Activated CD4-positive, alpha-beta T cell treated with anti-CD3 and anti-CD28 coated beads, Interleukin-2, amount 10 ng/mL, durations not matched to agents 7 days and 5 days (primary cell): ENCODE results near the gene ARFGAP3. TPM values are rescaled to one million over a fixed set of nuclear protein-coding genes. Genes with fewer than 3 reads are reported as not detected.
A peak's percentile ranks its signal among the peaks of the same experiment; 100 is the strongest.

Experiments
- CTCF ChIA-PET: fragments of 350-600 bp; sonication (Branson Sonifier 250); formaldehyde crosslinking; loops from one replicate; lab custom pipeline; 2021; ENCODE audit warnings: antibody characterized with exemption; lab: Charles Lee
- POLR2A ChIA-PET: fragments of 350-600 bp; sonication (Branson Sonifier 250); formaldehyde crosslinking; loops from one replicate; lab custom pipeline; 2021; ENCODE audit warnings: antibody characterized with exemption; lab: Charles Lee
- DNase-seq: peaks from one replicate; pipeline ENCODE4 v3.0.0-alpha.2; 2020
- H3K27ac Mint-ChIP-seq: one replicate; pipeline ENCODE4 v1.8.0; 2021; ENCODE audit warnings: mild to moderate bottlenecking, moderate library complexity, mixed read lengths
- H3K27me3 Mint-ChIP-seq: one replicate; pipeline ENCODE4 v1.8.0; 2021; ENCODE audit warnings: mixed read lengths
- H3K36me3 Mint-ChIP-seq: one replicate; pipeline ENCODE4 v1.8.0; 2021; ENCODE audit warnings: low read depth, mixed read lengths
- H3K4me1 Mint-ChIP-seq: one replicate; pipeline ENCODE4 v1.8.0; 2021; ENCODE audit warnings: mixed read lengths
- H3K4me3 Mint-ChIP-seq: one replicate; pipeline ENCODE4 v1.8.0; 2021; ENCODE audit warnings: mild to moderate bottlenecking, moderate library complexity, mixed read lengths
- H3K9me3 Mint-ChIP-seq: one replicate; pipeline ENCODE4 v1.8.0; 2021; ENCODE audit warnings: mixed read lengths
- total RNA-seq, 2 experiments: library from RNA; stranded (reverse); gene quantifications; one replicate each; pipeline ENCODE4 v1.2.3, GENCODE V29; 2021

Gene ARFGAP3
- total RNA-seq, 2 experiments from 2014 or later = 23.9 to 25.5 TPM

- H3K36me3 Mint-ChIP-seq = peaks cover 18% of the 10 kb centered on the region
- no peaks in the 10 kb centered on the region for H3K27me3 Mint-ChIP-seq
- ChIA-PET POLR2A (no interaction called here), CTCF (interaction anchor here (0.8 kb wide), 1 partner anchor 22 kb away, joined by 3 read pairs; no protein-coding TSS in a partner anchor)
- H3K27ac Mint-ChIP-seq = no peak overlapping the region
- no peak for DNase-seq
- H3K4me3 Mint-ChIP-seq = no peak overlapping the region
- H3K4me1 Mint-ChIP-seq = peaks cover 20% of the 10 kb centered on the region
- no peaks in the 10 kb centered on the region for H3K9me3 Mint-ChIP-seq
These were observed 10.0 kb downstream of the ARFGAP3 start for GRCh38 chr22:42847110-42847509.

- Mint-ChIP-seq H3K4me3 (no peak overlapping the region), H3K27ac (no peak overlapping the region), H3K36me3 (peaks cover 22% of the 10 kb centered on the region), H3K27me3 (no peaks in the 10 kb centered on the region), H3K9me3 (no peaks in the 10 kb centered on the region), H3K4me1 (peaks cover 28% of the 10 kb centered on the region)
- CTCF ChIA-PET = interaction anchor here (0.9 kb wide), 1 partner anchor 9 kb away, joined by 3 read pairs; no protein-coding TSS in a partner anchor
- POLR2A ChIA-PET = no interaction called here
- DNase-seq = no peak
These were observed 12.3 kb downstream of the ARFGAP3 start for GRCh38 chr22:42844756-42845155.

- CTCF ChIA-PET = no interaction called here
- peak overlapping the region; percentile 22 for H3K27ac Mint-ChIP-seq
- no peaks in the 10 kb centered on the region for H3K27me3 Mint-ChIP-seq
- no peak for DNase-seq
- H3K36me3 Mint-ChIP-seq = peaks cover 22% of the 10 kb centered on the region
- no peak overlapping the region for H3K4me3 Mint-ChIP-seq
- POLR2A ChIA-PET = no interaction called here
- H3K4me1 Mint-ChIP-seq = peaks cover 28% of the 10 kb centered on the region
- H3K9me3 Mint-ChIP-seq = no peaks in the 10 kb centered on the region
These were observed 14.3 kb downstream of the ARFGAP3 start for GRCh38 chr22:42842658-42843370.

- no peaks in the 10 kb centered on the region for H3K9me3 Mint-ChIP-seq
- POLR2A ChIA-PET = interaction anchor here (0.6 kb wide), 1 partner anchor 157 kb away, joined by 3 read pairs; no protein-coding TSS in a partner anchor
These were observed 15.6 kb downstream of the ARFGAP3 start for GRCh38 chr22:42841444-42841843.

GRCh38 chr22:42837556-42837955, 19.5 kb downstream of the ARFGAP3 start:
- POLR2A ChIA-PET = no interaction called here
- peaks cover 9% of the 10 kb centered on the region for H3K4me1 Mint-ChIP-seq
- H3K27ac Mint-ChIP-seq = no peak overlapping the region
- no peaks in the 10 kb centered on the region for H3K27me3 Mint-ChIP-seq
- no peaks in the 10 kb centered on the region for H3K9me3 Mint-ChIP-seq
- peaks cover 6% of the 10 kb centered on the region for H3K36me3 Mint-ChIP-seq
- DNase-seq = no peak
- no peak overlapping the region for H3K4me3 Mint-ChIP-seq
- CTCF ChIA-PET = no interaction called here

More at GRCh38 chr22:42841444-42841843, 15.6 kb downstream of the ARFGAP3 start:
- H3K4me1 Mint-ChIP-seq = peaks cover 28% of the 10 kb centered on the region
- CTCF ChIA-PET = interaction anchor here (1.1 to 1.7 kb wide), 2 partner anchors 15 to 26 kb away, joined by 3 to 4 read pairs; no protein-coding TSS in a partner anchor
- H3K4me3 Mint-ChIP-seq = no peak overlapping the region
- H3K36me3 Mint-ChIP-seq = peaks cover 20% of the 10 kb centered on the region
- DNase-seq = no peak
- no peaks in the 10 kb centered on the region for H3K27me3 Mint-ChIP-seq
- H3K27ac Mint-ChIP-seq = peak overlapping the region; percentile 4

- H3K27me3 Mint-ChIP-seq = no peaks in the 10 kb centered on the region
- H3K36me3 Mint-ChIP-seq = peaks cover 5% of the 10 kb centered on the region
- peaks cover 3% of the 10 kb centered on the region for H3K4me1 Mint-ChIP-seq
- H3K9me3 Mint-ChIP-seq = no peaks in the 10 kb centered on the region
- H3K27ac Mint-ChIP-seq = no peak overlapping the region
- ChIA-PET POLR2A (no interaction called here), CTCF (interaction anchor here (0.6 to 1.2 kb wide), 2 partner anchors 76 to 339 kb away, joined by 3 read pairs; no protein-coding TSS in a partner anchor)
- no peak for DNase-seq
- H3K4me3 Mint-ChIP-seq = no peak overlapping the region
These were observed 21.0 kb downstream of the ARFGAP3 start for GRCh38 chr22:42836026-42836425.

GRCh38 chr22:42834177-42834949, 22.7 kb downstream of the ARFGAP3 start:
- ChIA-PET CTCF (interaction anchor here (0.5 to 1.3 kb wide), 3 partner anchors 13 to 353 kb away, joined by 3 read pairs; no protein-coding TSS in a partner anchor), POLR2A (no interaction called here)
- Mint-ChIP-seq H3K9me3 (no peaks in the 10 kb centered on the region), H3K27ac (no peak overlapping the region), H3K4me1 (peaks cover 2% of the 10 kb centered on the region), H3K27me3 (no peaks in the 10 kb centered on the region), H3K4me3 (no peak overlapping the region), H3K36me3 (peaks cover 10% of the 10 kb centered on the region)
- DNase-seq = no peak

GRCh38 chr22:42833104-42833503, 24.0 kb downstream of the ARFGAP3 start:
- Mint-ChIP-seq H3K4me3 (no peak overlapping the region), H3K9me3 (no peaks in the 10 kb centered on the region), H3K36me3 (peaks cover 10% of the 10 kb centered on the region), H3K27me3 (no peaks in the 10 kb centered on the region), H3K4me1 (peaks cover 7% of the 10 kb centered on the region), H3K27ac (no peak overlapping the region)
- no peak for DNase-seq
- POLR2A ChIA-PET = interaction anchor here (0.7 kb wide), 1 partner anchor 24 kb away, joined by 4 read pairs; no protein-coding TSS in a partner anchor
- CTCF ChIA-PET = no interaction called here

- DNase-seq = no peak
- peaks cover 7% of the 10 kb centered on the region for H3K4me1 Mint-ChIP-seq
- no peaks in the 10 kb centered on the region for H3K27me3 Mint-ChIP-seq
- H3K9me3 Mint-ChIP-seq = no peaks in the 10 kb centered on the region
- no peak overlapping the region for H3K4me3 Mint-ChIP-seq
- no peak overlapping the region for H3K27ac Mint-ChIP-seq
- ChIA-PET CTCF (no interaction called here), POLR2A (no interaction called here)
- peaks cover 10% of the 10 kb centered on the region for H3K36me3 Mint-ChIP-seq
These were observed 25.4 kb downstream of the ARFGAP3 start for GRCh38 chr22:42831712-42832111.

GRCh38 chr22:42830161-42830560, 26.9 kb downstream of the ARFGAP3 start:
- Mint-ChIP-seq H3K4me3 (no peak overlapping the region), H3K4me1 (peaks cover 7% of the 10 kb centered on the region), H3K9me3 (no peaks in the 10 kb centered on the region), H3K36me3 (peaks cover 8% of the 10 kb centered on the region), H3K27ac (no peak overlapping the region), H3K27me3 (no peaks in the 10 kb centered on the region)
- POLR2A ChIA-PET = no interaction called here
- no peak for DNase-seq
- CTCF ChIA-PET = no interaction called here

- Mint-ChIP-seq H3K27ac (peak overlapping the region; percentile 43), H3K36me3 (peaks cover 11% of the 10 kb centered on the region), H3K4me1 (peaks cover 7% of the 10 kb centered on the region), H3K4me3 (no peak overlapping the region), H3K9me3 (no peaks in the 10 kb centered on the region), H3K27me3 (no peaks in the 10 kb centered on the region)
- ChIA-PET POLR2A (no interaction called here), CTCF (no interaction called here)
- no peak for DNase-seq
These were observed 27.8 kb downstream of the ARFGAP3 start for GRCh38 chr22:42829302-42829701.

GRCh38 chr22:42825796-42826195, 31.3 kb downstream of the ARFGAP3 start:
- H3K4me3 Mint-ChIP-seq = no peak overlapping the region

GRCh38 chr22:42821386-42821785, 35.7 kb downstream of the ARFGAP3 start:
- H3K27me3 Mint-ChIP-seq = no peaks in the 10 kb centered on the region
- POLR2A ChIA-PET = interaction anchor here (0.6 kb wide), 1 partner anchor 36 kb away, joined by 3 read pairs; no protein-coding TSS in a partner anchor
- no peak for DNase-seq
- CTCF ChIA-PET = no interaction called here
- peaks cover 12% of the 10 kb centered on the region for H3K36me3 Mint-ChIP-seq
- no peaks in the 10 kb centered on the region for H3K9me3 Mint-ChIP-seq
- H3K4me3 Mint-ChIP-seq = no peak overlapping the region
- no peak overlapping the region for H3K27ac Mint-ChIP-seq
- H3K4me1 Mint-ChIP-seq = peaks cover 5% of the 10 kb centered on the region

More at GRCh38 chr22:42825796-42826195, 31.3 kb downstream of the ARFGAP3 start:
- DNase-seq = no peak
- Mint-ChIP-seq H3K27ac (no peak overlapping the region), H3K36me3 (peaks cover 15% of the 10 kb centered on the region), H3K9me3 (no peaks in the 10 kb centered on the region), H3K27me3 (no peaks in the 10 kb centered on the region), H3K4me1 (peaks cover 7% of the 10 kb centered on the region)
- ChIA-PET CTCF (no interaction called here), POLR2A (no interaction called here)
